Choroid plexus epithelial cell (primary cell): ENCODE data around the gene GDI1.

Source experiments
- DNase-seq: peaks from one replicate; pipeline ENCODE4 v3.0.0-alpha.2; 2010; ENCODE audit warnings: low read depth
- H3K4me3 ChIP-seq: 2 replicates; pipeline ENCODE4 v1.5.1; 2011; ENCODE audit warnings: low read depth, mild to moderate bottlenecking, control low read depth, low read length, moderate library complexity
- TF ChIP-seq, protein P1 (sequence below): conservative IDR thresholded peaks from 2 replicates; pipeline ENCODE4 v1.5.1; 2011; ENCODE audit warnings: low read depth, mild to moderate bottlenecking, control low read depth, inconsistent platforms, low read length, moderate library complexity

The GDI1 gene

DNA sequence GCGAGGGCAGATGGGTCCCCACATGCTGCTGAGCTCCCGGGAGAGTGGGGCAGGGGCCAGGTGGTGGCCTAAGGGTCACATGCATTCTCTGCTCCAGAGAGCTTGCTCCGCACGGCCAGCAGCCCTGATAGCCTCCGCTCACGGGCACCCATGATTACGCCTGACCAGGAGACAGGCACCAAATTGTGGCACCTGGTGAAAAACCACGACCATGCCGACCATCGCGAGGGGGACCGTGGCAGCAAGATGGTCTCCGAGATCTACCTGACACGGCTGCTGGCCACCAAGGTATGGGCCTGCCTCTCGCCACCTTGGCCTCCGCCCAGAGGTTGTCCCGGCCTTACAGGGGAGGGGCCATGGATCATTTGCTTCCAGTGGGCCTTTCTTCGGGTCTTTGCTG is 32.9 kb downstream of the GDI1 start:
- no peak for DNase-seq
- H3K4me3 ChIP-seq, result no peak overlapping the region
- TF ChIP-seq, protein P1, sequence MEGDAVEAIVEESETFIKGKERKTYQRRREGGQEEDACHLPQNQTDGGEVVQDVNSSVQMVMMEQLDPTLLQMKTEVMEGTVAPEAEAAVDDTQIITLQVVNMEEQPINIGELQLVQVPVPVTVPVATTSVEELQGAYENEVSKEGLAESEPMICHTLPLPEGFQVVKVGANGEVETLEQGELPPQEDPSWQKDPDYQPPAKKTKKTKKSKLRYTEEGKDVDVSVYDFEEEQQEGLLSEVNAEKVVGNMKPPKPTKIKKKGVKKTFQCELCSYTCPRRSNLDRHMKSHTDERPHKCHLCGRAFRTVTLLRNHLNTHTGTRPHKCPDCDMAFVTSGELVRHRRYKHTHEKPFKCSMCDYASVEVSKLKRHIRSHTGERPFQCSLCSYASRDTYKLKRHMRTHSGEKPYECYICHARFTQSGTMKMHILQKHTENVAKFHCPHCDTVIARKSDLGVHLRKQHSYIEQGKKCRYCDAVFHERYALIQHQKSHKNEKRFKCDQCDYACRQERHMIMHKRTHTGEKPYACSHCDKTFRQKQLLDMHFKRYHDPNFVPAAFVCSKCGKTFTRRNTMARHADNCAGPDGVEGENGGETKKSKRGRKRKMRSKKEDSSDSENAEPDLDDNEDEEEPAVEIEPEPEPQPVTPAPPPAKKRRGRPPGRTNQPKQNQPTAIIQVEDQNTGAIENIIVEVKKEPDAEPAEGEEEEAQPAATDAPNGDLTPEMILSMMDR, result no peak

- no peak overlapping the region for H3K4me3 ChIP-seq
- no peak for DNase-seq
- TF ChIP-seq, protein P1, result no peak
These were observed 33.5 kb downstream of the GDI1 start for GRCh38 chrX:154470434-154470833.

DNA sequence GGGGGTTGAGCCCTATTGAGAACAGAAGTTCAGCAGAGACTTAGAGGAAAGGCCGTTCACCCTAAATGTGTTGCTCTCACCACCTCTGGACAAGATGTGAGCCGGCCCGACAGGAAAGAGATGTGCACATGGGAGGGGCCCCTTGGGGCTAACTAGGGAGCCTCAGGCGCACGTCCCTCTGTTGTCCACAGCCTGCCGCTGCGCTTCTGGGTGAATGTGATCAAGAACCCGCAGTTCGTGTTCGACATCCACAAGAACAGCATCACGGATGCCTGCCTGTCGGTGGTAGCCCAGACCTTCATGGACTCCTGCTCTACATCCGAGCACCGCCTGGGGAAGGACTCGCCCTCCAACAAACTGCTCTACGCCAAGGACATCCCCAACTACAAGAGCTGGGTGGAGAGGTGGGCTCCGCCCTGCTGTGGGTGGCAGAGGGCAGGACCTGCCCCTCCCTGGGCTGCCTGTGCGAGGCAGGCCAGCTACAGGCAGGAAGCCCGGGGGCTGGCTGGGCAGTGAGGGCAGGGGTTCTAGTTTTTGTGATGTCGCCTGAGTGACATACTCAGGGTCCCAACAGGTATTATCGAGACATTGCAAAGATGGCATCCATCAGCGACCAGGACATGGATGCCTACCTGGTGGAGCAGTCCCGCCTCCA is 34.1 kb downstream of the GDI1 start:
- TF ChIP-seq, protein P1, result no peak
- H3K4me3 ChIP-seq, result no peak overlapping the region
- DNase-seq, result no peak

GRCh38 chrX:154471839-154472684 is 35.1 kb downstream of the GDI1 start:
- no peak for DNase-seq
- H3K4me3 ChIP-seq, result no peak overlapping the region
- TF ChIP-seq, protein P1, result no peak

- no peak for DNase-seq
- no peak overlapping the region for H3K4me3 ChIP-seq
- TF ChIP-seq, protein P1, result no peak
These were observed 36.0 kb downstream of the GDI1 start for GRCh38 chrX:154472685-154473632.

- no peak overlapping the region for H3K4me3 ChIP-seq
- TF ChIP-seq, protein P1, result no peak
- DNase-seq, result no peak
These were observed 36.7 kb downstream of the GDI1 start for GRCh38 chrX:154473683-154474082.
